A673 (cell line): Measurements from ENCODE around the gene GSC.

Source experiments
- CTCF ChIP-seq: fragments of 300-800, 200-600 bp; sonication (generic); conservative IDR thresholded peaks from 2 replicates; pipeline ENCODE4 v1.5.1; 2017; ENCODE audit warnings: low read depth, mild to moderate bottlenecking, antibody characterized with exemption, low read length, moderate library complexity, mixed read lengths
- EZH2 ChIP-seq: fragments of 200-600 bp; sonication (generic); IDR thresholded peaks from 2 replicates; pipeline ENCODE4 v1.6.1; 2017; ENCODE audit warnings: borderline replicate concordance, low read depth, mild to moderate bottlenecking, mixed read lengths, antibody characterized with exemption, low read length; ENCODE audit not compliant: poor library complexity, severe bottlenecking

GRCh38 chr14:94773061-94773648 is 3.2 kb upstream of the GSC start:
- TF ChIP-seq CTCF, result no peak
- no peak for TF ChIP-seq EZH2
